Gastrocnemius medialis (tissue), 4 donors: Measurements from ENCODE around the gene SQSTM1. TPM values are rescaled to one million over a fixed set of nuclear protein-coding genes. Genes with fewer than 3 reads are reported as not detected.
A peak's percentile ranks its signal among the peaks of the same experiment; 100 is the strongest.

Experiments used
- ATAC-seq, 2 donors: fragments of 150-250 bp; one replicate each; pipeline ENCODE4 v1.9.1; 2016
- DNase-seq, 2 donors: peaks; one replicate each; pipeline ENCODE4 v3.0.0-alpha.2; 2019
- H3K27ac ChIP-seq, 4 donors: fragments of 200-600 bp; sonication (generic); 1 replicate in 1 of 4; 2 replicates in 3 of 4; pipeline ENCODE4 v1.5.1; 2016 to 2018; ENCODE audit warnings: mild to moderate bottlenecking in 2 of 4, moderate library complexity in 1 of 4
- H3K27me3 ChIP-seq, 3 donors: fragments of 200-600 bp; sonication (generic) in 2 of 3; 1 replicate in 1 of 3; 2 replicates in 2 of 3; pipeline versions ENCODE4 v1.5.1 to v1.6.0; 2016 to 2019; ENCODE audit warnings: mild to moderate bottlenecking in 1 of 3, moderate library complexity in 1 of 3
- H3K36me3 ChIP-seq, 2 donors: fragments of 200-600 bp; sonication (generic) in 1 of 2; one replicate each; pipeline ENCODE4 v1.5.1; 2017 to 2018
- H3K4me1 ChIP-seq, 2 donors: fragments of 200-600 bp; sonication (generic) in 1 of 2; one replicate each; pipeline ENCODE4 v1.5.1; 2016 to 2017; ENCODE audit warnings: mild to moderate bottlenecking in 2 of 2
- H3K4me3 ChIP-seq, 4 donors: fragments of 200-600 bp; sonication (generic) in 3 of 4; 1 replicate in 1 of 4; 2 replicates in 3 of 4; pipeline ENCODE4 v1.5.1; 2016 to 2019; ENCODE audit warnings: mild to moderate bottlenecking in 2 of 4
- H3K9me3 ChIP-seq, 3 donors: fragments of 200-600 bp; sonication (generic) in 2 of 3; 1 replicate in 1 of 3; 2 replicates in 2 of 3; pipeline ENCODE4 v1.5.1; 2016 to 2019
- POLR2A ChIP-seq, 2 donors: fragments of 450-650 bp; IDR thresholded peaks; one replicate each; pipeline ENCODE4 v1.6.1; 2017; ENCODE audit warnings: antibody characterized with exemption in 2 of 2, mild to moderate bottlenecking in 2 of 2, moderate library complexity in 2 of 2
- in situ Hi-C, 4 donors: fragments of 200-750 bp; cut with MboI; loops; one replicate each; pipeline versions ENCODE4 v1.15.0 to v1.8.0; 2017; ENCODE audit warnings: low sequenced_read_pairs in 4 of 4
- intact Hi-C: fragments of 100-400 bp; cut with DNase I; formaldehyde crosslinking; loops from one replicate; pipeline ENCODE4 v1.15.1; 2023; ENCODE audit warnings: low total_unique reads
- total RNA-seq, 4 donors: library from RNA; depleted of rRNA; stranded (reverse); fragments of >200 nt; gene quantifications; one replicate each; pipeline versions ENCODE4 v1.1.0 to v1.2.3, GENCODE V29; 2016
- TF ChIP-seq, protein P1 (sequence below), 5 experiments: fragments of 450-650 bp in 3 of 5; fragments of 200-600 bp in 2 of 5; sonication (generic) in 2 of 5; IDR thresholded peaks in 4 of 5; conservative IDR thresholded peaks in 1 of 5; 1 replicate in 4 of 5; 2 replicates in 1 of 5; pipeline ENCODE4 v1.5.1; 2016 to 2019; ENCODE audit warnings: antibody characterized with exemption in 5 of 5, mild to moderate bottlenecking in 3 of 5, moderate library complexity in 3 of 5

Gene SQSTM1
- total RNA-seq, 4 donors from 2014 or later, result 1,080 to 1,340 (median 1,178) TPM

DNA sequence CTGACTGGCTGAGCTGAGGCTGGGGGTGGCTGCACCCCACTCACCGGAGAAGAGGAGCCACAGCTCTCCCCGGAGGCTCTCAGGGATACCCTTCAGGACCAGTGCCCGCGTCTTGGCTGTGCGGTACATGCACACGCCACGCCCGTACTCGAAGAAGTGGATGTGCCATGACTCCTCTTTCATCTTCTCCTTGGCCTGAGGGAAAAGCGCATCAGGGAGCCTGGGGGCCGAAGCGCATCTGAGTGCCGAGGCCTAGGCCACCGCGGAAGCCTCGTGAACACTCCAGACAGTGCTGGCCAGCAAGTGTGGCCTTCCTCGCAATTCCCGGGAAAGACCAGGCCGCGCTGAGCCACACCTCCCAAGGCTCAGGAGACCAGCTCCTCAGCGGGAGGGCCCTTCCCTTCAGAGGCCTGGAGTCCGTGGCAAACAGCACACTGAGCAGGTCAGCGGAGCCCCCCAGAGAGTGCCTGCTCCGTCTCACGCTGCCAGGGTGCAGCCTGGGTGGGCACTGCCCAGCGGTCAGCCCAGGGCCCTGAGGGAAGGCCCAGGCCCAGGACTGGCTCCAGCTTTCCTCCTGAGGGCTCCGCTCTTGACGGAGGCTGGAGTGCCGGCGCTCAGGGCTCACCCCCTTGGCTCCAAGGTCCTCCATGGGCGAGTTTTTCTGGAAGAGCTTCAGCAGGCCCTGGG is 58.4 kb downstream of the SQSTM1 start:
- DNase-seq (no peak), ATAC-seq (no peak)
- H3K4me3 ChIP-seq, result no peak overlapping the region
- intact Hi-C loops, result no loop called here
- H3K27ac ChIP-seq, result peak overlapping the region in 3 of 4 donors; percentile 41 to 45 (median 43)
- H3K9me3 ChIP-seq, result peaks cover 0 to 10% (median 0%) of the 10 kb centered on the region in 3 donors
- H3K4me1 ChIP-seq, result peaks cover 8 to 15% of the 10 kb centered on the region in 2 donors
- in situ Hi-C loops, result no loop called here
- no peaks in the 10 kb centered on the region for H3K27me3 ChIP-seq
- H3K36me3 ChIP-seq, result peaks cover 0 to 70% of the 10 kb centered on the region in 2 donors
- TF ChIP-seq POLR2A (IDR thresholded peaks at IDR 0.05), result no peak
- TF ChIP-seq, protein P1, sequence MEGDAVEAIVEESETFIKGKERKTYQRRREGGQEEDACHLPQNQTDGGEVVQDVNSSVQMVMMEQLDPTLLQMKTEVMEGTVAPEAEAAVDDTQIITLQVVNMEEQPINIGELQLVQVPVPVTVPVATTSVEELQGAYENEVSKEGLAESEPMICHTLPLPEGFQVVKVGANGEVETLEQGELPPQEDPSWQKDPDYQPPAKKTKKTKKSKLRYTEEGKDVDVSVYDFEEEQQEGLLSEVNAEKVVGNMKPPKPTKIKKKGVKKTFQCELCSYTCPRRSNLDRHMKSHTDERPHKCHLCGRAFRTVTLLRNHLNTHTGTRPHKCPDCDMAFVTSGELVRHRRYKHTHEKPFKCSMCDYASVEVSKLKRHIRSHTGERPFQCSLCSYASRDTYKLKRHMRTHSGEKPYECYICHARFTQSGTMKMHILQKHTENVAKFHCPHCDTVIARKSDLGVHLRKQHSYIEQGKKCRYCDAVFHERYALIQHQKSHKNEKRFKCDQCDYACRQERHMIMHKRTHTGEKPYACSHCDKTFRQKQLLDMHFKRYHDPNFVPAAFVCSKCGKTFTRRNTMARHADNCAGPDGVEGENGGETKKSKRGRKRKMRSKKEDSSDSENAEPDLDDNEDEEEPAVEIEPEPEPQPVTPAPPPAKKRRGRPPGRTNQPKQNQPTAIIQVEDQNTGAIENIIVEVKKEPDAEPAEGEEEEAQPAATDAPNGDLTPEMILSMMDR (IDR thresholded peaks at IDR 0.05 in 4 of 5, conservative IDR thresholded peaks at IDR 0.05 in 1 of 5), result no peak

DNA sequence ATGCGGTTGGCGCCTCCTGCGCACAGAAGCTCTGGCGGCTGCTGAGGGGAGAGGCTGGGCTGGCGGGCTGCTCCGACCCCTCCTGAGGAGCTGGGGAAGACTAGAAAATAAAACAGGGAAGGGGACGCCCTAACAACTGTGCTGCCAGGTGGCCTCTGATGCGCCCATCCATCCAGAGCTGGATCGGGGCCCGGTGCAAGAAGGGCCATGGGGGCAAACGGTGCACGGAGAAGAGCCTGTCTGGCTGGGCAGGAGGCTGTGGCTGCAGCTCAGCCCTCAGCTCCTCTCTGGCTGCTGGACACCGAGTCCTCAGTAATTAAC is 58.9 kb downstream of the SQSTM1 start:
- H3K27me3 ChIP-seq, result no peaks in the 10 kb centered on the region
- no peak overlapping the region for H3K4me3 ChIP-seq
- no peak overlapping the region for H3K27ac ChIP-seq
- H3K36me3 ChIP-seq, result peaks cover 0 to 70% of the 10 kb centered on the region in 2 donors
- TF ChIP-seq, protein P1 (IDR thresholded peaks at IDR 0.05 in 4 of 5, conservative IDR thresholded peaks at IDR 0.05 in 1 of 5), result no peak
- TF ChIP-seq POLR2A (IDR thresholded peaks at IDR 0.05), result no peak
- ATAC-seq (no peak), DNase-seq (no peak)
- peaks cover 8 to 15% of the 10 kb centered on the region in 2 donors for H3K4me1 ChIP-seq
- in situ Hi-C loops, result no loop called here
- peaks cover 0 to 11% (median 0%) of the 10 kb centered on the region in 3 donors for H3K9me3 ChIP-seq
- intact Hi-C loops, result no loop called here

- peaks cover 0 to 70% of the 10 kb centered on the region in 2 donors for H3K36me3 ChIP-seq
- no peaks in the 10 kb centered on the region for H3K27me3 ChIP-seq
- DNase-seq (no peak), ATAC-seq (no peak)
- H3K4me3 ChIP-seq, result no peak overlapping the region
- TF ChIP-seq, protein P1 (IDR thresholded peaks at IDR 0.05 in 4 of 5, conservative IDR thresholded peaks at IDR 0.05 in 1 of 5), result no peak
- no peak for TF ChIP-seq POLR2A (IDR thresholded peaks at IDR 0.05)
- peaks cover 8 to 15% of the 10 kb centered on the region in 2 donors for H3K4me1 ChIP-seq
- H3K9me3 ChIP-seq, result peaks cover 0 to 11% (median 0%) of the 10 kb centered on the region in 3 donors
- H3K27ac ChIP-seq, result no peak overlapping the region
- in situ Hi-C loops (no loop called here), intact Hi-C loops (no loop called here)
Measured at GRCh38 chr5:179880066-179880650, 59.5 kb downstream of the SQSTM1 start.

DNA sequence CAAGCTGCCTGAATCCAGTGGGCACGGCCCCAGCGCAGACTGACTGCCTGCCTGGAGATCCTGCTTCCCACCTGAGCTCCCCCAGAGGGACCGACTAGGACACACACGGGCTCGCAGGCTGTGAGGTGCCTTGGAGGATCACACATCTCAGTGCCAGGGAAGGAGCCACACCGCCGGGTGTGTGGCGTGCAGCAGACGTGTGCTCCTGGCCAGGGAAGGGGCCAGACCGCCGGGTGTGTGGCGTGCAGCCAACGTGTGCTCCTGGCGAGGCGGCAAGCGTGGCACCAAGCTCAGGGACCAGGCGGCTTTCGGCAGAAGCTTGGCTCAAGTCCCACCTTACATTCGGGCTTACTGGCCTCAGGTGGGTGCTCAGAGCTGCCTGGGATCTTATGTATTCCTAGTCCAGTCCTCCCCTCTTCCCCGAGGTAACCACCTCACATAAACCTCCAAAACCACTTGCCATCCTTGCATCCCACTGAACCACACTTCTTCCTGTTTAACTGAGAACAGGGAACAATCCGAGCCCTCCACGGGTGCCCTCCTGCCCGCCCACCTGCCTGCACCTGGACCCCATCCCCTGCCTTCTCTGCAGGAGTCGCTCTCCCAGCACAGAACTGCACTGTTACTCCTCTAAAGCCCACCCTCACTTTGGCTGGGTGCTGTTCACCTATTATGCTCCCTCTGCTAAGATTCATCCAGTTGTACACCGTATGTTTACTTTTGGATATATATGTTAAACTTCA is 60.3 kb downstream of the SQSTM1 start:
- Histone ChIP-seq H3K4me1 (peaks cover 8 to 14% of the 10 kb centered on the region in 2 donors), H3K36me3 (peaks cover 0 to 70% of the 10 kb centered on the region in 2 donors), H3K4me3 (no peak overlapping the region), H3K9me3 (peaks cover 0 to 11% (median 0%) of the 10 kb centered on the region in 3 donors), H3K27ac (no peak overlapping the region), H3K27me3 (no peaks in the 10 kb centered on the region)
- in situ Hi-C loops (no loop called here), intact Hi-C loops (no loop called here)
- DNase-seq (no peak), ATAC-seq (peak in 1 of 2 donors; percentile 19)
- TF ChIP-seq POLR2A (IDR thresholded peaks at IDR 0.05), result no peak
- TF ChIP-seq, protein P1 (IDR thresholded peaks at IDR 0.05 in 4 of 5, conservative IDR thresholded peaks at IDR 0.05 in 1 of 5), result no peak
